ENCODE results near the gene ERICH4.

GRCh38 chr19:41402010-41402409, 40.9 kb upstream of the ERICH4 start:
- TF ChIP-seq CTCF (IDR thresholded peaks at IDR 0.05; ENCODE audit: borderline replicate concordance, extremely low read depth, low read length, poor library complexity, severe bottlenecking): no peak
- no peak for TF ChIP-seq EZH2 (IDR thresholded peaks at IDR 0.05; ENCODE audit: borderline replicate concordance, low read depth, low read length, severe bottlenecking)

Data from DND-41 (cell line).